ENCODE data around the gene PCSK5. TPM values are rescaled to one million over a fixed set of nuclear protein-coding genes. Genes with fewer than 3 reads are reported as not detected.

PCSK5 gene
- total and polyA plus RNA-seq, 2 of the 8 experiments (the other 6 are each of a cell fraction or from before 2014, with no cell fraction given), result 5.5 to 10.7 TPM

GRCh38 chr9:76294301-76294700, 403.8 kb downstream of the PCSK5 start:
- Histone ChIP-seq H2BK15ac (ENCODE audit: low read length) (no peak overlapping the region), H3K36me3 (ENCODE audit: control insufficient read depth in 2 of 4, insufficient read depth in 4 of 4, low read length in 3 of 4) (no peaks in the 10 kb centered on the region), H2BK120ac (replicated peaks; ENCODE audit: low read depth, low read length) (no peak overlapping the region), H4K8ac (ENCODE audit: extremely low read depth, insufficient read depth, low read length) (no peak overlapping the region), H3K4me1 (replicated peaks in 1 of 4; ENCODE audit: control insufficient read depth in 3 of 4, insufficient read depth in 4 of 4, low read length in 3 of 4) (no peaks in the 10 kb centered on the region; a peak in 3 of 7 replicates), H3K56ac (replicated peaks; ENCODE audit: insufficient read length, low read depth, low read length) (no peak overlapping the region), H2BK12ac (ENCODE audit: low read depth, low read length) (no peak overlapping the region), H3K79me2 (ENCODE audit: control insufficient read depth in 1 of 2, insufficient read depth in 2 of 2, low read length in 2 of 2) (no peaks in the 10 kb centered on the region), H3K14ac (ENCODE audit: insufficient read length) (no peak overlapping the region), H3K4me3 (ENCODE audit: extremely low read depth in 1 of 4, insufficient read depth in 2 of 4, low read depth in 3 of 4, low read length in 4 of 4) (no peak overlapping the region), H3K27ac (ENCODE audit: low read depth, low read length) (no peak overlapping the region), H4K5ac (ENCODE audit: insufficient read length, low read depth, low read length) (no peak overlapping the region), H3K23ac (ENCODE audit: insufficient read length) (no peak overlapping the region), H2AK5ac (ENCODE audit: low read depth, low read length) (no peak overlapping the region), H4K91ac (replicated peaks; ENCODE audit: insufficient read length, low read length) (no peak overlapping the region), H2AFZ (ENCODE audit: low read length) (no peak overlapping the region), H2BK5ac (ENCODE audit: low read depth, low read length) (no peak overlapping the region), H3K4me2 (ENCODE audit: insufficient read depth in 1 of 2, low read depth in 2 of 2, low read length in 2 of 2) (no peak overlapping the region), H3K18ac (ENCODE audit: extremely low read depth, low read length) (no peak overlapping the region), H3K9ac (replicated peaks in 1 of 4; ENCODE audit: extremely low read depth in 1 of 4, low read depth in 3 of 4, low read length in 3 of 4) (no peak overlapping the region), H3K4ac (replicated peaks; ENCODE audit: insufficient read length, low read depth, low read length) (no peak overlapping the region), H3K9me3 (ENCODE audit: insufficient read depth in 2 of 2, low read depth in 1 of 2, low read length in 1 of 2) (no peaks in the 10 kb centered on the region), H3K27me3 (replicated peaks in 1 of 4; ENCODE audit: control insufficient read depth in 3 of 4, extremely low read depth in 1 of 4, insufficient read depth in 3 of 4, low read length in 3 of 4) (no peaks in the 10 kb centered on the region), H4K20me1 (replicated peaks in 1 of 2; ENCODE audit: control insufficient read depth in 1 of 2, insufficient read depth in 2 of 2, low read length in 2 of 2) (no peaks in the 10 kb centered on the region), H2BK20ac (ENCODE audit: low read length) (no peak overlapping the region), H3K23me2 (ENCODE audit: low read depth, low read length) (no peaks in the 10 kb centered on the region; the same call in 1 of the 2 replicates), H3K79me1 (ENCODE audit: low read depth, low read length) (no peaks in the 10 kb centered on the region)
- DNase-seq (ENCODE audit: low read depth in 1 of 2, low spot score in 2 of 2), result no peak
- no peak for FAIRE-seq
- WGBS, 2 experiments (ENCODE audit: extremely low coverage in 1 of 2, insufficient coverage in 1 of 2, insufficient read length in 1 of 2, insufficient replicate concordance in 2 of 2, low coverage in 1 of 2, low lambda C conversion rate in 2 of 2, missing lambda C conversion rate in 1 of 2), result 84% methylated on average over 5 of the region's 5 CpGs; no CpG with 5 or more reads in 1 of the 2 experiments
- TF ChIP-seq SP2 (IDR thresholded peaks at IDR 0.05; ENCODE audit: low read length), result no peak
- TF ChIP-seq BRCA1 (IDR thresholded peaks at IDR 0.05; ENCODE audit: low read depth, low read length), result no peak
- TF ChIP-seq NRF1 (IDR thresholded peaks at IDR 0.05; ENCODE audit: low read depth, low read length), result no peak
- TF ChIP-seq SAP30 (IDR thresholded peaks at IDR 0.05; ENCODE audit: insufficient read depth, insufficient replicate concordance, low read length), result no peak
- no peak for TF ChIP-seq ATF2 (IDR thresholded peaks at IDR 0.05; ENCODE audit: low read length)
- TF ChIP-seq FOSL1 (IDR thresholded peaks at IDR 0.05; ENCODE audit: insufficient read depth, low read depth, low read length), result no peak
- ChIA-PET POLR2A (ENCODE audit: partially characterized antibody) (interaction anchor here (0.6 kb wide), 1 partner anchor 1033 kb away, joined by 3 read pairs; no protein-coding TSS in a partner anchor), CTCF (ENCODE audit: partially characterized antibody) (interaction anchor here (1.3 kb wide), 1 partner anchor 19 kb away, joined by 4 read pairs; no protein-coding TSS in a partner anchor)
